T1000 (cell line): Measurements from ENCODE around the gene MICA.
"Not testable (repeated sequence)": the region's sequence is repeated elsewhere in the genome, so short reads cannot be mapped to it uniquely, and the experiment has no call there.

Source experiments
- DNase-seq: peaks from one replicate; lab custom pipeline; 2025; ENCODE audit warnings: mixed read lengths; lab: John Stamatoyannopoulos, UW

The MICA gene

DNA sequence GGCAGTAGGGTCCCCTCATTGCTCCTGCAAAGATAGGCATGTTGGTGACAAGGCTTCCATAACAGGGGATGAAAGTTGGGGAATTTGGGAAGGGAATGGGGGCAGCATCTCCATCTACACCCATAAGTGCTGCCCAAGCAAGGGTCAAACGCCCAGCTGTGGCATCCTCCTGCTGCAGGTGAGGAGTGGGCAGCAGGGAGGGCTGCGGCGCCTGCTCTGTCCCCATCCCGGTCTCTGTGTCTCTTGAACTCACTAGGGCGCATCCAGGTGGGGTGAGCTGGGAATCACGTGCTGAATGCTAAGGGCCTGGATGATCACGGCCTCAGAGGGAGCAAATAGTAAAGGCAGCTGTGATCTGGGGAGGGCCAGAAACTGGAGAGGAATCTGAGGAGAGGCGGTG, 9.1 kb downstream of the MICA start:
- no peak for DNase-seq

DNA sequence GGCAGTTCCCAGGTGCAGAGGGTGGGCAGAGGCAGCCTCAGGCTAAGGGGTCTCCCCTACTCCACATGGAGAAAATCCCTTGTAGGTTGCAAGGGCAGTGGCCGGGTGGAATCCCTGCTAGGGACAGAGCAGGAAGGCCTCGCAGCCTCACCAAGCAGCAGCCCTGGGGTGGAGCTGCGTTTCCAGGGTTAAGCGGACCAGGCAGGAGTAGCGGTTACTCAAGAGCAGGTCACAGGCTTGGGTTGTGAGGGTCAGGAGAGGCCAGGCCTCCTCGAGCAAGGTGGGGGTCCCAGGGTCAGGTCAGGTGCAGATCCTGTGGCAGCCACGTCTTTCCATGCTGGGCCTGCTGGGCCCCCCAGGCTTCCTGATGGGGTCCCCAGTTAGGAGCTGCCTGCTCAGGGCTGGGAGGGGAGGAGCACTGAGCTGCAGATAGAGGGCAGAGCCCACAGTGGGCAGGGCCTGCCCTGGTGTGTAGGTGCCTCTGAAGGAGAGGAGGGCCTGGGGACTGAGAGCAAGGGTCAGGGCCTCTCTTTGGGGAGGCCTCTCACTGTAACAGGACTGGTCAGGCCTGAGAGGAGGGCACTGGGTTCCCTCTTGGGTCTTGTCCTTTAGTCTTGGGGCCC, 10.9 kb downstream of the MICA start:
- not testable (repeated sequence) for DNase-seq

DNA sequence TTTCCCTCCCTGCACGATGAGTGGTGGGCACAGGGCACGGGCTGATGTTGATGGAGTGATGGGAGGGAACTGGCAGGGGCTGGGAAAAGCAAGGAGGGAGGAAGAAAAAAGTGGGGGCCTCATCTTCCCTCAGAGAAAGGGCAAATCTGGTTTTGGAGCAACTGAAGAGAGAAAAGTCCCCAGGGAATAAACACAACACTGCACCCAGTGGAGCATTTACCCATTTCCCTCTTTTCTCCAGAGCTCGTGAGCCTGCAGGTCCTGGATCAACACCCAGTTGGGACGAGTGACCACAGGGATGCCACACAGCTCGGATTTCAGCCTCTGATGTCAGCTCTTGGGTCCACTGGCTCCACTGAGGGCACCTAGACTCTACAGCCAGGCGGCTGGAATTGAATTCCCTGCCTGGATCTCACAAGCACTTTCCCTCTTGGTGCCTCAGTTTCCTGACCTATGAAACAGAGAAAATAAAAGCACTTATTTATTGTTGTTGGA, 11.4 kb downstream of the MICA start:
- no peak for DNase-seq

DNA sequence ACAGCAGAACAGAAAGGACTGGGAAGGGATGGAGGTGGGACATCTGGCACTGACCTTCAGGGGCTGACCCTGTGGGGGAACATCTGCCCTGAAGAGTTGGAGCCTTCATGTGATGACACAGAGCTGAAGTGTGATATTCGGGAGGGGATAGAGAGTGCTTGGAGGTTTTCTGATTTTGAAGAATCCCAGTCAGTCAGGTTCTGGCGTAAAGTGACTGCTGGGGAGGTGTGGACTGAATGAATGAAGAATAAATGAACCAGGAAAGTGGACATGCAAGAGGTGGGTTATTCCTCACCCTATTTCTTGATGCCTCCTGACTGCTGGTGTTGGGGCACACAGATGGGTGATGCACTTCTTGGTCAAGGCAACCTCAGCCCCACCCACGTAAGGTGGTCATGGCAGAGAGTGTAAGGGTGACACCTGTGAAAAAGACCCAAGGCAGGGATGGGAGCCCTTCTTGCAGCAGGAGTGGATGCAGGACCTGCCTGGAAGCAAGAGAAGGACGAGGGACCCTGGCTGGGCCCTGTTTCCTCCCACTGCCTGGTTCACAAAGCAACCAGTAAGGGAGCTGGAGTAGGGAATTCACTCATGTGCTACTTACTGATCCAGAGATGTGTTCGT, 13.1 kb downstream of the MICA start:
- no peak for DNase-seq

DNA sequence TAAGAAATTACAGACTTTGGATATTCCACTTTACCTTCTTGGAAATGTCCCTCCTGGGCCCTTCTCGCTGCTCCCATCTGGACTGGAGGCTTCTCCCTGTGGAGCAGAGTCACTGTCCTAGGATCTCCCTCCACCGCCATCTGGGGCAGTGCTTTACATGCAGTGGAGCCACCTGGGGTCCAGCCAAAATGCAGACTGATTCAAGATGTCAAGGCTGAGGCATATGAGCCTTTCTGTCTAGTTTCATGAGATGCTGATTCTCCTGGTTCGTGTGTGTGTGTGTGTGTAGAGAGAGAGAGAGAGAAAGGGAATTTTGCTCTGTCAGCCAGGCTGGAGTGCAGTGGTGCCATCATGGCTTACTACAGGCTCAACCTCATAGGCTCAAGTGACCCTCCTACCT, 14.9 kb downstream of the MICA start:
- no peak for DNase-seq

DNA sequence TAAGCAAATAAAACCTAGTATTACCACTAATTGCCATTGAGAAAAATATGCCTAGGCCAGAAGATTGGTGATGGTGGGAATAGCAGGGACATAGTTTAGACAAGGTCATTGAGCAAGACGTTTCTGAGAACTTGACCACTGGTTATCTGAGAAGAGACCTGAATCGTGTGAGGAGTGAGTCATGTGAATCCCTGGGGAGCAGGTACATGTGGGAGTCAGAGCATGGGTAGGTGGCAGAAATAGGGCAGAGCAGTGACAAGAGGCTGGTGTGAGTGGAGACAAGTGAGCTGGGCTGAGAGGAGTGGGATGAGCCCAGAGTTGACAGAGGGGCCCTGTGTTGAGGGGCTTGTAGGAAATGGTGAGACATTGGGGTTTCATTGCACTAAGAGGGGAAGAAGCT, 16.4 kb downstream of the MICA start:
- DNase-seq: no peak

DNA sequence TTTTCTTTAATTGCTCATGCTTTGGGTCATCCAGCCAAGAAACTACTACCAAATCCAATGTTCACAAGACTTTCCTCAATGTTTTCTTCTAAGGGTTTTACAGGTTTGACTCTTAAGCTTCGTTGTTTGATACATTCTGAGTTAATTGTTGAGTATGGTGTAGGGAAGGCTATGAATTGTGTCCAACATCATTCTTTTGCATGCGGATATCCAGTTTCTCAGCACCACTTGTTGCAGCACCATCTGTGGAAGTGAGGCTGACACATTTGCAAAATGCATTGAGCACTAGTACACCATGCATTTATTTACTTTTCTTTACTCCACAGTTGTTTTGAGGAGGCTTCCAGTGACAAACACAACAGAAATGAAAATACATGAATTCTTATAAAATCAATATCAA, 17.2 kb downstream of the MICA start:
- no peak for DNase-seq

DNA sequence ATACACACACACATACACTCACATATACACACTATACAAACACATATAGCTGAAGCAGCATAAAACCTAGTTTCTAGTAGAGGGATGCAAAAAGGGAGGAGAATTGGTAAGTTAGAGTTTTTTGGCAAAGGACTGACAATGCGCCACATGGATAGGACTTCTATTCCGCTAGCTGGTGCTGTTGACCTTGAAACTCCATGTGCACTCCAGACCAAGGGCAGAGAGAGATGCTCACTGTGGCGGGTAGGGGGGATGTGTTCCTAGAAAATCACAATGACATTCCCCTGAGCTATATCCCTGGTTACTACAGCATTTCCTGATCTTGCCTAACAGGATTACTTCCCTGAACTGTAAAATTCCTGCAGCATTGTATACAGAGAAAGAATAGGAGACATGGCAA, 19.2 kb downstream of the MICA start:
- no peak for DNase-seq

DNA sequence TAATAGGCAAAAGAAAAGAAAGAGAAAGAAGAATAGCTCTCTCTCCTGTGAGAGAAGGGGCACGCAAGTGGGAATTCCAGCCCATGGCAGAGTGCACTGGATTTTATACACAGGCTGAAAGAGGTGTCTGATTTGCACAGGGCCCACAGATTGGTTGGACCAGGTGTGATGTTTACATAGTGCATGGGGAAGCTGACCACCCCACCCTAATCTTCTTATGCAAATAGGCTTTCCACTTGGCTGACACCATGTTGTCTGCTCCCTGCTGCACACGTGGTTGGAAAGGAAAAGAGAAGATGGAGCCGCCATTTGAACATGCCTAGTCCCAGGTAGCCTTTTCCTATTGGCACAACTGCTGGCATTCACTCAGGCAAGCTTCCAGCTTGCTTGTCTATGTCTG, 20.2 kb downstream of the MICA start:
- DNase-seq: no peak

DNA sequence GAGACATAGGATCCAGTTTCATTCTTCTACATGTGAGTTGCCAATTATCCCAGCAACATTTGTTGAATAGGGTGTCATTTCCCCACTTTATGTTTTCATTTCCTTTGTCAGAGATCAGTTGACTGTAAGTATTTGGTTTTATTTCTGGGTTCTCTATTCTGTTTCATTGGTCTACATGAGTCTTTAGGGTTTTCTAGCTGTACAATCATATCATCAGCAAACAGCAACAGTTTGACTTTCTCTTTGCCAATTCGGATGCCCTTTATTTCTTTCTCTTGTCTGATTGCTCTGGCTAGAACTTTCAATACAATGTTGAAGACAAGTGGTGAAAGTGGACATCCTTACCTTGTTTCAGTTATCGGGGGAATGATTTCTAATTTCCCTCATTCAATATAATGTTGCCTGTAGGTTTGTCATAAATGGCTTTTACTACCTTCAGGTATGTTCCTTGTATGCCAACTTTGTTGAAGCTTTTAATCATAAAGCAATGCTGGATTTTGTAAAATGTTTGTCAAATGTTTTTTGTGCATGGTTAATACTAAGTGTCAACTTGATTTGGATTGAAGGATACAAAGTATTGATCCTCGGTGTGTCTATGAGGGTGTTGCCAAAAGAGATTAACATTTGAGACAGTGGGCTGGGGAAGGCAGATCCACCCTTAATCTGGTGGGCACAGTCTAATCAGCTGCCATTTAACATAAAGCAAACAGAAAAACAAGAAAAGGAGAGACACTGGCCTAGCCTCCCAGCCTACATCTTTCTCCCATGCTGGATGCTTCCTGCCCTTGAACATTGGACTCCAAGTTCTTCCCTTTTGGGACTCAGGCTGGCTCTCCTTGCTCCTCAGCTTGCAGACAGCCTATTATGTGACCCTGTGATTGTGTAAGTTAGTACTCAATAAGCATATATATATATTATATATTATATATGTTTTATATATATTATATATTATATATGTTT, 23.3 kb downstream of the MICA start:
- no peak for DNase-seq

DNA sequence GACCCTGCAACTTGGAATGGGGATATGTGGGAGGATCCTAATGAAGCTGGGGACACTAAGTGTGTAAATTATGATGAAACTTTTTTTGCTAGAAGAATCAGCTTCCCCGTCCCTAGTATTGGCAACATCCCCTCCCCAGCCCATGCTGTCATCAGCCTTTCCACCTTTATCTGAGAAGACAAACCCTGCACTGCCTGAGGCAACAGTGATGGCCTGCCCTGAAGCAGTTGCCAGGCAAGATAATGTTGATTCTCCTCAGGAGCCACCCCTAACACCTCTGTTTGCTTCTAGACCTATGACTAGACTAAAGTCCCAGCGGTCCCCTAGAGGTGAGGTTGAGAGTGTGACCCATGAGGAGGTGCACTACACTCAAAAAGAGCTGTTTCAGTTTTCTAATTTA, 27.1 kb downstream of the MICA start:
- DNase-seq: no peak

DNA sequence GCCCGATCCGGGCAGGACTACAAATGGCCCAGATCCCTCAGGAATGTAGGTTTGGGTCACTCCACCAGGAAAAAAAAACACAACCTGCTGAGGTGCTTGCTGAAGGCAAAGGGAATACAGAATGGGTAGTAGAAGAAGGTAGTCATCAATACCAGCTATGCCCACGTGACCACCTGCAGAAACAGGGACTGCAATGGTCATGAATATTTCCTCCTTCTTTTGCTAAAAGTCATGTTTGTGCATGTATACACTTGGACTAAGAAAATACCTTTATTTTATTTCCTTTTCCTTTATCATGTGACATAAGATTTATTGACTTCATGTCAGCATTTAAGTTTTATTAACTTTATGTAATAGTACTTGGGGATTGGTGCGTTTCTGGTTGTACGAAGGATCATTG, 31.7 kb downstream of the MICA start:
- not testable (repeated sequence) for DNase-seq

DNA sequence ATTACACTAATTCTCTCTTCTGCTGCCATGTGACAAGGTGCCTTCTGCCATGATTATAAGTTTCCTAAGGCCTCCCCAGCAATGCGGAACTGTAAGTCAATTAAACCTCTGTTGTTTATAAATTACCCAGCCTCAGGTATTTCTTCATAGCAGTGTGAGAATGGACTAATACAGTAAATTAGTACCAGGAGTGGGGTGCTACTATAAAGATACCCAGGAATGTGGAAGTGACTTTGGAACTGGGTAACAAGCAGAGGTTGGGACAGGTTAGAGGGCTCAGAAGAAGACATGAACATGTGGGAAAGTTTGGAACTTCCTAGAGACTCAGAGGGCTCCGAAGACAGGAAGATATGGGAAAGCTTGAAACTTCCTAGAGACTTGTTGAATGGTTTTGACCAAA, 34.8 kb downstream of the MICA start:
- no peak for DNase-seq

DNA sequence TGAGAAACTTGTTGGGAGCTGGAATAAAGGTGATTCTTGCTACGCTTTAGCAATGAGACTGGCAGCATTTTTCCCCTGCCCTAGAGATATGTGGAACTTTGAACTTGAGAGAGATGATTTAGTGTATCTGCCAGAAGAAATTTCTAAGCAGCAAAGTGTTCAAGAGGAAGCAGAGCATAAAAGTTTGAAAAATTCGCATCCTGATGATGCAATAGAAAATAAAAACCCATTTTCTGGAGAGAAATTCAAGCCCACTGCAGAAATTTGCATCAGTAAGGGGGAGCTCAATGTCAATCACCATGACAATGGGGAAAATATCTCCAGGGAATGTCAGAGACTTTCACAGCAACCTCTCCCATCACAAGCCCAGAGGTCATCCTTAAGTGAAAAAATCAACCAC, 35.3 kb downstream of the MICA start:
- no peak for DNase-seq

DNA sequence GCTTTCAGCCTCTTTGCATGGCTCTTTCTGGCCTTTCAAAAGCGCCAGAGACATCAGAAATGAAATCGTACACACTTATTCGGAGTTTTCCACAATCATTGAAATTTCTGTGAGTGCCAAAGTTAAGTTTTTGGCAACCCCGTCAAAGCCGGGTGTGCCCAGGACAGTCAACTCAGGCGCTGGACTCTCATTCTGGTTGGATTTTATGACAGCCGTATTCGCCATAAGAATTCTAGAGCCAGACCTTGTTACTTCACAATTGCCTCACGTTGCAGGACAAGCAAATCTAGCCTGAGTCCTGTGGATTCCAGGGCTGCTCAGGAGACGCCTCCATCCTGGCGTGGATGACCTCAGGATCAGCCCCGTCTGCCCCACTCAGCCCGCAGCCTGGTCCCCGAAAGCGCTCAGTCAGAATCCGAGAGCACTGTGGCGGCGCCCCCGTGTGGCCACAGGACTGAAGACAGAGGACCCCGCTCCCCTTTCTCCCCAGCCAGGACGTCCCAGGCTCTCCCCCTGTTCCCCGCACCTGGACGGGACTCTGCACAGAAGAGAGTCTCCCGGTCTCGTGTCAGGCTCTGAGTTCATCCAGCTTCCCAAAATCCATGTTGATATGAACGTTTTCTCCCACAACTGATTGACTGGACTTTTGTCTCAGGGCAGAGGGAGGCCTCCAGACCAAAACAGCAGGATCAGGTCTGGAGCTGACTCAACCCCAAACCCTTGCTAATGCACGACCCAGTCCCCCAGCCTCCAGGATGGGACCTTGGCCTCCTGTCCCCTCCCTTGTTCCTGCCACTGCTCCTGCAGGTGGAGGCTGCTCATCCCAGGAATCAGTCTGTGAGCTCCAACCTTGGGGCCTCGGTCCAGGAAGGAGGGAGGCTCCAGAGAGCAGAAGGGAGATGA, 38.2 kb downstream of the MICA start:
- peak; percentile 46 for DNase-seq

DNA sequence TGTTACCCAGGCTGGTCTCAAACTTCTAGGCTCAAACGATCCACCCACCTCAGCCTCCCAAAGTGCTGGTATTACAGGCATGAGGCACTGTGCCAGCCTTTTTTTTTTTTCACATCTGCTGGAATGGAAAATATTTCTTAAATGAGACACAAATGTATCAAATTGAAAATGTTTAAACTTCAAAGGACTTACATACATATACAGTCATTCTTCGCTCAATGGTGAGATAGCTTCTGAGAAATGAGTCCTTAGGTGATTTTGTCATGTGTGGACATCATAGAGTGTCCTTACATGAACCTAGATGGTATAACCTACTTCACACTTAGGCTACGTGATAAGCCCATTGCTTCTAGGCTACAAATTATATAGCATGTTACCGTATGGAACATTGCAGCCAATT, 43.1 kb downstream of the MICA start:
- DNase-seq: no peak

DNA sequence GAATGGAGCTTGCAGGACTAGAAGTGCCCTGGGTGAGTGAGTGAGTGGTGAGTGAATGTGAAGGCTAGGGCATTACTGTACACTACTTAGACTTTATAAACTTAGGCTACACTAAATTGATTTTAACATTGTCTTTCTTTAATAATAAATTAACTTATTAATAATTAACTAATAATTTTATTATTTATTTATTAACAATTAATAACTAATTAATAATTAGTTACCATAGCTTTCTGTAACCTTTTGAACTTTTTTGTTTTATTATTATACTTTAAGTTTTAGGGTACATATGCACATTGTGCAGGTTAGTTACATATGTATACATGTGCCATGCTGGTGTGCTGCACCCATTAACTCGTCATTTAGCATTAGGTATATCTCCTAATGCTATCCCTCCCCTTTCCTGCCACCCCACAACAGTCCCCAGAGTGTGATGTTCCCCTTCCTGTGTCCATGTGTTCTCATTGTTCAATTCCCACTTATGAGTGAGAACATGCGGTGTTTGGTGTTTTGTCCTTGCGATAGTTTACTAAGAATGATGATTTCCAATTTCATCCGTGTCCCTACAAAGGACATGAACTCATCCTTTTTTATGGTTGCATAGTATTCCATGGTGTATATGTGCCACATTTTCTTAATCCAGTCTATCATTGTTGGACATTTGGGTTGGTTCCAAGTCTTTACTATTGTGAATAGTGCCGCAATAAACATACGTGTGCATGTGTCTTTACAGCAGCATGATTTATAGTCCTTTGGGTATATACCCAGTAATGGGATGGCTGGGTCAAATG, 43.8 kb downstream of the MICA start:
- not testable (repeated sequence) for DNase-seq

DNA sequence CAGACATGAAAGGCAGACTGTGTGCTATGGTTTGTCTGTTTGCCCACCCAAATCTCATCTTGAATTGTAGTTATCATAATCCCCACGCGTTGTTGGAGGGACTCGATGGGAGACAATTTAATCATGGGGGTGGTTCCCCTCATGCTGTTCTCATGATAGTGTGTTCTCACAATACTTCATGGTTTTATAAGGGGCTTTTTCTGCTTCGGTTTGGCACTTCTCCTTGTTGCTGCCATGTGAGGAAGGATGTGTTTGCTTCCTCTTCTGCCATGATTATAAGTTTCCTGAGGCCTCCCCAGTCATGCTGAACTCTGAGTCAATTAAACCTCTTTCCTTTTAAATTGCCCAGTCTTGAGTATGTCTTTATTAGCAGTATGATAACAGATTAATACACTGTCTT, 47.4 kb downstream of the MICA start:
- no peak for DNase-seq

DNA sequence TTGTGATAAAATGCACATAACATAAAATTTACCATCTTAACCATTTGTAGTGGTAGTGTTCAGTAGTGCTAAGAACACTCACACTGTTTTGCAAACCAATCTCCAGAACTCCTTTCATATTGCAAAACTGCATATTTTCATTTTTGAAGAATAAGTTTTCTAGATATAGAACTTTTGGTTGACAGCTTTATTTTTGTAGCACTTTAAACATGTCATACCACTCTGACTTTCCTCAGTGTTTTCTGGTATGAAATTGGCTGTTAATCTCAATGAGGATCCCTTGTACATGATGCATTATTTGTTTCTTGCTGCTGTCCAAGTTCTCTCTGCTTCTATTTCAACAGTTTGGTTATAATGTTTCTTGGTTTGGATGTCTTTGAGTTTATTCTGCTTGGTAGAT, 49.5 kb downstream of the MICA start:
- DNase-seq: no peak

DNA sequence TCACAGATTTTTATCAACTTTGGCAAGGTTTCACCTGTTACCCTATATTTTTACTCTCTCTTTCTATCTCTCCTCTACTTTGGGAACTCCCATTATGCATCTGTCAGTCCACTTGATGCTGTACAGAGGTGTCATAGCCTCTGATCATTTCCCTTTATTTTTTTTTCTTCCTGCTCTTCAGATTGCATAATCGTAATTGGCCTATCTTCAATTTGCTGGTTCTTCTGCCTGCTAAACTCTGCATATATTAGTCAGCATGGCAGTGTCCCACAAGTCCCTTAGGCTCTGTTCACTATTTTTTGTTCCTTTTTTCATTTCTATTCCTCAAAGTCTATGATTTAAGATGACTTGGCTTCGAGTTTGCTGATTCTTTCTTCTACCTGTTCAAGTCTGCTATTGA, 49.9 kb downstream of the MICA start:
- no peak for DNase-seq

DNA sequence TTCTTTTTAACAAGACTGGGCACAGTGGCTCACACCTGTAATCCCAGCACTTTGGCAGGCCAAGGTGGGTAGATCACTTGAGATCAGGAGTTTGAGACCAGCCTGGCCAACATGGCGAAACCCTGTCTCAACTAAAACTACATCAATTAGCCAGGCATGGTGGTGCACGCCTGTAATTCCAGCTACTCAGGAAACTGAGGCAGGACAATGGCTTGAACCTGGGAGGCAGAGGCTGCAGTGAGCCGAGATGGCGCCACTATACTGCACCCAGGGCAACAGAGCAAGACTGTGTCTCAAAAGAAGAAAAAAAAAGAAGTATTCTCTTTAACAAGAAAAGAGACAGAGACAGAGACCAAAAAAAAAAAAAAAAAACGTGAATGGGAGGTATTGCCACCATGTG, 56.5 kb downstream of the MICA start:
- DNase-seq: not testable (repeated sequence)
